Peyer's patch (tissue), 4 donors: ENCODE results near the gene GRID2.

Experiments
- CTCF ChIP-seq, 6 experiments: fragments of 450-650 bp in 4 of 6; fragments of 200-600 bp in 2 of 6; sonication (generic) in 1 of 6; IDR thresholded peaks; one replicate each; pipeline ENCODE4 v1.5.1; 2017 to 2019; ENCODE audit warnings: antibody characterized with exemption in 6 of 6, mild to moderate bottlenecking in 3 of 6, moderate library complexity in 1 of 6
- POLR2A ChIP-seq, 2 donors: fragments of 450-650 bp; IDR thresholded peaks; one replicate each; pipeline ENCODE4 v1.5.1; 2017; ENCODE audit warnings: antibody characterized with exemption in 2 of 2, mild to moderate bottlenecking in 2 of 2, moderate library complexity in 2 of 2

GRCh38 chr4:93513851-93514250 is 1210.1 kb downstream of the GRID2 start:
- no peak for TF ChIP-seq CTCF (IDR thresholded peaks at IDR 0.05)
- no peak for TF ChIP-seq POLR2A (IDR thresholded peaks at IDR 0.05)
